M059J (cell line): ENCODE measurements around the gene NTRK3. TPM values are rescaled to one million over a fixed set of nuclear protein-coding genes. Genes with fewer than 3 reads are reported as not detected.

Experiments
- DNase-seq: peaks from one replicate; pipeline ENCODE4 v3.0.0-alpha.2; 2012; ENCODE audit warnings: low read depth
- total RNA-seq: library from RNA; depleted of rRNA; stranded (reverse); fragments of >200 nt; shearing (Covaris generic); gene quantifications from 2 replicates; pipeline ENCODE4 v1.2.3, GENCODE V29; 2014

NTRK3 gene
- total RNA-seq, 1 experiment from 2014 or later = 0.86 TPM

DNA sequence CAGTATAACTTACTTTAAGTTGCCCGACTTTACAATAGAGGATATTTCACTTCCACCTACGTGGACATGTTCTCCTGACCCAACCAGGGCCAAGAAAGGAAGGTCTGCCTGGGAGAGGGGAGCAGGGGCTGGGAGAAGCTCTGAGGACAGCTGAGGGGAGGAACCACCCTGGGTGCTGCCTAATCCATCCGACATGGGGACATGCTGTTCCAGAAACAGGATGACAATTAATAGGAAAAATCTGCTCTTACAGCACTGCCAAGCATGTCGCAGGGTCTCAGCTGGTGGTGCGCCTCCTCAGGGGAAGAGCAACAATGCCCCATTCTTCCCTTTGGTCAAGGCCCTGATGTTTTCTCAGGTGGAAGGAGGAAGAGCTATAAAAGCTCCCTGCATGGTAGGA is 132.3 kb downstream of the NTRK3 start:
- DNase-seq = no peak

DNA sequence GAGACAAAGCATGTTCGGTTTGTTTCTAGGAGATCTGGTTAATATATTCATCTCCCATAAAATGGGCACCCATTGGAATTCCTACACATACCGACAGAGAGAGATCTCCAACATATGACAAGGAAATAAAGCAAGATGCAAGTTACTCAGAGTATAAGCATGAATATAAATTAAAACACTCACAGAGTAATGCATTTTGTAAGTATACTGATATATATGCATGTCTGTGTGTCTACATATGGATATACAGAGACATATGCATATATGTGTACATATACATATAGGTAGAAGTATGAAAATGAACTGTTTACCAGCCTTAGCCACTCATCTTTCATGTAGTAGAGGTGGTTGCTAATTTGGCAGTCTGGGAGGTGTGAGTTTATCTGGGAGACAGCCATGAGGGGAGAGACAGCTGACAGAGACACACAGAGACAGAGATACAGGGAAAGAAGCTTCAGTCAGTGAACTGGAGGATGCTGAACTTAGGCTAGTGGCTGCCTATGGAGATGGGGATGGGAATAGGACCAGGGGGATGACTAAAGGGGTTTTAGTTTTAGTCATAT is 134.5 kb downstream of the NTRK3 start:
- no peak for DNase-seq

DNA sequence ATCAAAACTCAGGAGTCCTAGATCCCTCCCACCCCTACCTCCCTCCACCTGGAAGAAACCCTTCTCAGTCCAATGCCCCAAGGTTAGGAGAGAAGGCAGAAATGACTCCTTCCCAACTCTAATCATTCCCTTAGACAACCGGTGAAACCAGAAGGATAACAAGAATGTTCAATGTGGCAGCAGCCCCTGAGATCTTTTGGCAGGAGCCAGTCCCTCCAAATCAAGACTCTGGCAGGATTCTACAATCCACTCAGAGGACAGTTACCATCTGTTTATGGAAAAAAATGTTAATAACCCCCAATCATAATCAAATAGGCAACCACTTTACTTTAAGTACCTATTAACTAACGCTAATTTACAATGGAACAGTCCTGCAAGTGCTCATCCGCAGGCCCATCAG is 136.5 kb downstream of the NTRK3 start:
- no peak for DNase-seq

DNA sequence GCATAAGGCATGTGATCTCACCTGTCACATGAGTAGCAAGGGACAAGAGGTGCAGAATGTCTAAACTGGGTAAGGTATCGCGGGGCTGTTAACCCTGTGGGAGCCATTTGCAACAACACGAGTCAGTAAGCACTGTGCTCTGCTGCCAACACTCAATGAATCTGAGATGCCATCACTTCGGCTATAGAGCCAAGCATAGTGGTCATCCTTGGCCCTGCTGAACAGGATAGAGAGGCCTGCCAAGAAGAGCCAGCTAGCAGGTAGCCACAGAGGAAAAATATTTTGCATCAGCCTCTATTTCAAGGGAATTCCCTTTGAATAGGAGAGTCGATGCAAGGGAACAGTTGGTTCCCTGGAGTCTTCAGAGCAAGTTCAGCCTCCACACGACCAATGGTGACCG is 137.8 kb downstream of the NTRK3 start:
- DNase-seq = no peak

DNA sequence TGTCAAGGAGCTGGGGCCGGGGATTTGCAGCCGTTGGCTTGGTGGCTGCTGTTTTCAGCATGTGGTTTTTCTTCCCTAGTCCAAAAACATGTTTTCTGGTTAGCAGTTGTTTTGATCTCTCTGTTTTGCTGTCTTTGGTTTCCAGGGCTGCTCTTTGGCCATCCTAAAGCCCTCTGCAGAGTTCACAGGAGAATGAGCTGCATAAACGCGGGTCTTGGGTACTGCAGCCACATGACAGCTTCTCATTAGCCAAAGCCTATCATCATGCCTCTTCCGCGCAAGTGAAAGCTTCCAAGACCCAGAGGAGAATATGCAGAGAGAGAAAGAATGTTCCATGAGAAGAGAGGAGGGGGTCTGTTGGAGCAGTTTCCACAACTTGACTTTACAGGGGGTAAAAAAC is 138.5 kb downstream of the NTRK3 start:
- DNase-seq = no peak

DNA sequence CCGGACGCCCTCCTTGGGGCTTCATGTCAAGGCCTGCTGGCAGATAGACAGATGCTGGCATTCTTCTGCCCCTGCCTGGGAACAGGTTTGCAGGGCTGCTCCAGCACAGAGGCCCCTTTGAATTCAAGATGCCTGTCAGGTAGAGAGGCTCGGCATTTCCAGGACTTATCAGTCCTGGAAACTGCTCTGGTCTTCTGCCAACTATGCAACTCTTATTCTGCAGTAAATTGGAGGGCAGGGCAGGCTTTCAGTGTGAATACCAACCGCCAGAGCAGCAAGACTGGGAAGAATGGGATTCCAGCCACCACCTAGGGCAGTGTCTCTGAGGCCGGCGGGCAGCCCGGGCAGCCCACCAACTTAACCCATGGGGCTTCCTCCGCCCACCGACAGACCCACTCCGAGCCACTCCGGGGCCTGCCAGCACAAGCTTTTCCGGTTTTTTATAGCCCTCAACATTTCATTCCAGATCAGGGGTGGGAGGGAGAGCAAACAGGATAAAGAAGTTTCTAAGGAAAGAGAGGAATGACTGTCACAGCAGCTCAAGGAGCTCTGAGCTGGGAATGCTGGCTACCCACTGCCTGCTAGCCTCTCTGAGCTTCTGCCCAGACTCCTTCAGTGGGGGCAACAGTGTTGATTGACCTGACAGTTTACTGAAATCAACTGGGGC is 140.9 kb downstream of the NTRK3 start:
- peak; percentile 29 for DNase-seq

DNA sequence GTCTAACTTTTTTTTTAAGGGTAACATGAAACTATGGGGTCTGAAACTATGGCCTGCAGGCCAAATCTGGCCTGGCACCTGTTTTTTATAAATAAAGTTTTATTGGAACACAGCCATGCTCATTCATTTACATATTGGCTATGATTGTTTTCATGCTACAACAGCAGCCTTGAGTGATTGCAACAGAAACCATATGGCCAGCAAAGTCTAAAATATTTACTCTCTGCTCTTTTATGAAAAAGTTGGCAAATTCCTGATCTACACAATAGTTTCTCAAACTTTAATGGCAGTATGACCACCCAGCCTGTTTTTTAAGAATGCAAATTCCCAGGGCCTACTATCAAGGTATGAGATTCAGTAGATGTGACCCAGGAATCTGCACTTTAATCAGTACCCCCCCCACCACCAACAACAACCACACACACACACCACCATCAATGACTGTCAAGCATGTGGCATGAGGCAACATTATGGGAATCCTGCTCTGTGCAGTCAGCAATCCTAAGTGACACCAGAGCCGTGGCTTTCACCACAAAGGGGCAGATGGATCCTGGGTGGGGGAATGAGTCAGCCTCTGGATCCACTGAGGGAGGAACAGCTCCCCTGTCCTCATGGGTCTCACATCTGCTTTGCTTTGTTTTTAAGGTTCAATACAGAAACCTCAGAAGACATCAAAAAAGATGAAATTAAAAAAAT is 142.8 kb downstream of the NTRK3 start:
- peak; percentile 54 for DNase-seq

DNA sequence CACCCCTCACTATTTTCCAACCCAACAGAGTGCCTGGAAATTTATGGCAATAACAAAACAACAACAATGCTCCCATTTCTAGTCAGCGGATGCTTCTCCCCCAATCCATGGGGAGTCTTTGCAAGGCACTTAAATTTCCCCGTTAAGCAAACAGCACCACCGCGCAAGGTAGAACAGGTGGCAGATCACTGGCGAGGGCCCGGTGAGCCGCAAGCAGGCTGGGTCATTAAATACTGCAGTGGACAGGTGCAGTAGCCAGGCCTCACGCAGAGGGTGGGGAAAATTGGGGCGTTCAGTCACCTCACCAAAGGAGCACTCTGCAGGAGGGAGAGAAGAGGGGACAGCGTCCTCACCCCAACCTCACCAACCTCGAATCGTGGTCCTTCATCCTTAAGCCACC is 147.5 kb downstream of the NTRK3 start:
- no peak for DNase-seq

DNA sequence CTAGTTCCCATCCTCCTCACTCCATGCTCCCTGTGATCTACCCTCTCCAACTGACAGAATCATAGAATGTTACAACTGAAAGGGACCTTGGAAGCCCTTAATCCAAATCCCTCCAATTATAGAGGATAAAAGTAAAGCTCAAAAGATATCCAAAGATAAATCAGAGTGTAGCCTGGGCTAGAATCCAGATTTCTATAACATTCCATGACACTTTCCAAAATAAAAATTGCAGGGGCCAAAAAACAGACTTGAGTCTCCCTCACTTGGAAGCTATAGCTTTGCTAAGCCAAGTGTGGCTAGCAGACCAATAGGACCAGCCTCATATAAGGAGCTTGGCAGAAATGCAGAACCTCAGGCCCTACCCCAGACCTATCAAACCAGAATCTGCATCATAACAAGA is 148.1 kb downstream of the NTRK3 start:
- DNase-seq = no peak

DNA sequence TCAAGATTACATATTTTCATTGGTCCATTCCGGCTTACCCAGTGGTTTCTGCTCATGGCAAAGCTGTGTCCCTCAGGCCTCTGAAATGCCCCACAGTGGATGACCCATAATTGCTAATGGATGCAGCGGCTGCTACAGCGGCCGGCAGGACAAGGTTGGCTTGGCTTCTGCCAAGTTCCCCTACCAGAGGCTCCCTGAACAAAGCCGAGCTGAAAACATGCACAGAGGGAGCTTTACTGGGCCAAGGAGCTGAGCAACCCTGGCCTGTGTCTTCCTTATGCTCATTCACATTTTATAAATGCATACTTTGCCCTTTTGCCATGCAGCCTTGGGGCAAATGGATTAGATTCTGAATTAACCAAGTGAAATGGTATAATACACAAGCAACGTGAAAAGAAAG is 150.5 kb downstream of the NTRK3 start:
- DNase-seq = no peak

DNA sequence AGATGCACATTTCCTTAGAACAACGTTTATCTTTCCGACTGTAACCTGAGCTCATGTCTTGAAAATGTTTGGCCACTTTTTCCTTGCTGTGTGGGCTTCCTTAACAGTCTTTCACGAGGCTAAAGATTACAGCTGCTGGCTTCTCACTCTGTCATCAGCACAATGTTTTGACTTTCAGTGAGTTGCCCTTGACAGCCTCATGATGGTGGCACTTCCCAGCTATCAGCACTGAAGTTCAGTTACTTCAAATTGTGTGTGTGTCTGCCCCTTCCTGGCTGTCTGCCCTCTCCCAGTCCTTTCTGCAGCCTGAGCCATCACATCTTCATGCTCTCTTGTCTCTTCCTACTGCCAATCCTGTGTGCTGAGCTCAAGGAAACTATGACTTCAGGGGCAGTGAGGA is 152.2 kb downstream of the NTRK3 start:
- DNase-seq = no peak

DNA sequence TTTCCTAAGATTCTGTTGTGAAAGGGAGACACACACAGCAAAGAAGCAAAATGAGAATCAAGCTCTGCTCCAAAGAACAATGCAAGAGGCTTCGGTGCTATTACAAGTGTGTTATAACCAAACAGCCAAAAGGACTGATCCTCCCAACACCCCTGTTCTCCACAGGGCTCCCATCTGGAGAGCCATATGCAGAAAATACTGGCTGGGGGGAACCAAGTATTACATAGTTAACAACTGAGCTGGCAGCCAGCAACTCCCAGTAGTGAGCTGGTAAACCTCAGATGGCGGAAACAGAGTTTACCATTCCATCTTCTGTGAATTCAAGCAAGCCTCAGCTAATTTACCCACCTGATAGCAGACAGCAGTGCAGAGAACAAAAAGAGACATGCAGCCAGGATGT is 156.4 kb downstream of the NTRK3 start:
- peak; percentile 28 for DNase-seq

DNA sequence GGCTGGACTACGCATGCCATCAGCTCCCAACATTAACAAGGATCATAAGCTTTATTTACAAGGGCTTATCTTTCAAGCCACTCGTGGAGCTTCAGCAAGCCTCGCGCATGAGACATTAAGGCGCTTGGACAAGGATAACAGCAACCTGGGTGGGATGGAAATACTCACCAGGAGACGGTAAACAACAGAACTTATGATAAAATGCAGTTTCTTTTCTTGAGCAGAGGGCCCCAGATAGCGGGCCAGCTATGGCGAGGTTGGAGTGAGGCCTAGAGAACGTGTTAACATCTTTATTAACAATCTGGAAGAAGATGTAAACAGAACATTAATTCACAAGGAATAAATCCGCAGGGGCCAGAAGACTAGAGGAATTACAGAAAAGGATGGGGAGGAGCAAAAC is 158.2 kb downstream of the NTRK3 start:
- DNase-seq = no peak

DNA sequence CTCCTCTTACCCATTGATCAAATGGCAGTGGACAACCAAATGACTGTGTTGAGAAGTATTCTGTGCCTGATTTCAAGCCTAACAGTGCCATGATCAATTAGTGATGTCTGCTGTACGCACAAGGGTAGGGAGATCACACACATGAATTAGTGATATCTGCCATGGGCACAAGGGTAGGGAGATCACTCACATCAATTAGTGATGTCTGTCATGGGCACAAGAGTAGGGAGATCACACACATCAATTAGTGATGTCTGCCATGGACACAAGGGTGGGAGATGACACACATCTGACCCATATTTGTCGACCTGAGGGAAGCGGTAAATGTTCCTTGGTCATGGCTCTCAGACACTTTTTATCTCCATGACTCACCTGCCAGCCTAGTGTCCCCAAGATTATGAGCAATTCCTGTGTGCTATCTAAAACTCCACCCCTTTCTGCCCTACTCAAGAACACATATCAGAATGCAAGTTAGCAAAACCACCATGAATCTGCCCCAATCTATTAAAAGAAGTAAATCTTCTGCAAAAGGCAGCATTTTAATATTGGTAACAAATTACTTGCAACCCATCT is 165.0 kb downstream of the NTRK3 start:
- DNase-seq = peak; percentile 38

DNA sequence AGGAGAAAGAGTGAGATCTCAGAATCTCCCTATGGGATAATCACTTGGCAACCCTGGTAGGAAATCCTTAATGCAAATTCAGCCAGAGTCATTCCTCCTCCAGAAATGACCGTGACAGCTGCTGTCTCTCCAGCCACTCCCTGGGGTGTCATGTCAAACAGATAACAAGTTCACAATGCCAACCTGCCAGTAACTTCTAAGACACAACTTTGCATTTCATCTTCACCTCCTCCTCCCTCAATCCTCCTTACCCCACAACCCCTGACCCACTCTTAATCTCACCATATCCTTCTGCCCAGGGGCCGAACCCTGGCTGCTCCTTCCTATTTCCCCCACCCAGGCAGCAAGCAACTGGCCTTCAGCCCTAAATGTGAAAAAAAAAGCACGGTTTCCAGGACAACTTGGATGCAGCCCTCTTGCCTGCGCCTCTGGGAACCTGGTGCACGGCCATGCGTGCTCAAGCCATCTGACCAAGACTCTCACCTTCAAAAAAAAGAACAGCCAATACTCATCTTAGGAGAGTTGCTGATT is 166.0 kb downstream of the NTRK3 start:
- no peak for DNase-seq

DNA sequence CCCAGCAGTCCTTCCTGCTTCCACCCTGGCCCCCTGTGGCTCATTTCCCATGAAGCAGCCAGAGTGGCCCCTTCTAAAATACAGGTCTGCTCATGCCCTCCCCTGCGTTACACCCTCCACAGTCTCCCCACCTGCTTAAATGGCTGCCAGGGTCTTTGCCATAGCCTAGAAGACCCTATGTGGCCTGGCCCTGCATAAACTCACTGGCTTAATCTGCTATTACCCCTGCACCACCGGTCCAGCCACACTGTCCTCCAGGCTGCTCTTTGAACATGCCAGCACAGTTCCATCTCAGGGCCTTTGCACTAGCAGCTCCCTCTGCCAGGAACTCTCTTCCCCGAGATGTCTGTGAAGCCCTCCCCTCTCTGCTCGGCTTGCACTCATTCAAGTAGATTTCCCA is 166.8 kb downstream of the NTRK3 start:
- no peak for DNase-seq

DNA sequence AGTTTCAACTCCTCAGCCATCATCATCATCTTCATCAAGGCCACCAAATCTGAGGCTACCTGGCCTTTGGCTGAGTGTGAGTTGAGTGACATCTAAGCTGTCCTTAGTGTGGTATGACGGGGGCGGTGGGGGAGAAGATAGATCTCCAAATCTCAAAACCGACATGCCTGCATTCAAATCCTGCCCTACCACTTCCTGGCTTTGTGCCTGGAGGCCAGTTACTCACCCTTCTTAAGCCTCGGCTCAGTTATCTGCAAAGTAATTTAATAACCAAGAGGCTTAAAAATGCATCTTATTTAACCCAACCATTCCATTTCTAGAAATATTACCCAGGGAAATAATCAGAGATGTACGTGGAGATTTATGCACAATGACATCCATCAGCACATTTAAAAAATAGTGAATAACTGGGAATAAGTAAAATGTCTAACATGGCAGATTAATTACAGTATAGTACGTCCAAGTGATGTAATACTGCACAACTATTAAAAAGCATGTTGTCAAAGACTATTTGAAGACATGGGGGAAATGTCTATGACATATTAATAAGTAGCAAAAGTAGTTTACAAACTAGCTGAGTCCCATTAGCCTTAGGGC is 167.4 kb downstream of the NTRK3 start:
- peak; percentile 52 for DNase-seq

DNA sequence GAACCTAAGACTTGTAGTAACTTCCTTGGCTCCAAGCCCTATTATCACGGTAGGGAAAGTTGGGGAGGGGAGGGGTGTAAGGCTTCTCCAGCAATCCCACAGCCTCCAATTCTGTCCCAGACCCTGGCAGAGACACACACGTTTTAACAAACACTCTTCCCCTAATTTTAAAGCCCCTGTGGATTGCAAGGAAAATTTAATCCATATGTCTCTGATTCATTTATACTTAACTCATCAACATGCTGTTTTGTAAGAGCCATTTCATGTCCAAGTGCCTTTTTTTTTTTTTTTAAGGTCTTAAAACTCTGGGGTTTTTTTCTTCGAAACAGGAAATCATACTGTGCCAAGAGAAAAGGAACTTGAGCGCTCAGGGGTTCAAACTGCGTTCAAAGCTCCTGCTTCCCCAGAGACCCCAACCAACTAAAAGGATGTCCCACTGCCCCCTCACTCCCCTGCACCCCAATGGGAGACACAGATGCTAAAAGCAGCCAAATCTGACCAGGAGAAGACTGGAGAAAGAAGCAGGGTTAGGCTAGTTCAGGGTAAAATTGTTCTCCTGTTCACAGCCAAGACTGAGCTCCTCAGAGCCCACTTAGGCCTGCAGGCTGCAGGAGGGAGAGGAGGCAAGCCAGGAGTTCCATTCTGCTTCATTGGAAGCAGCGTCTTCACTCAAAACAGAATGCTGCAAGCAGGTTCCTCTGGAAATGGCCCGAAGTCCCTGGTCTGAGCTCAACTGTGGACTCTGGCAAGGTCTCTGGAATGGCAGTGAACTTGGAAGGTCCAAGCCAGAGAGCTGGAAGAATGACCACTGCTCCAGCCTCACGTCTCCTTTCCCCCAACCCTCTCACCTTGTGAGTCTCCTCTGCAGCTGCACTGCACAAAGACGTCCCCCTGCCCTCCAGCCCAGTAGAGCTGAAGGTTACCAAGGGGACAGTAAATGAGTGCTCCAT is 172.5 kb downstream of the NTRK3 start:
- DNase-seq = no peak

DNA sequence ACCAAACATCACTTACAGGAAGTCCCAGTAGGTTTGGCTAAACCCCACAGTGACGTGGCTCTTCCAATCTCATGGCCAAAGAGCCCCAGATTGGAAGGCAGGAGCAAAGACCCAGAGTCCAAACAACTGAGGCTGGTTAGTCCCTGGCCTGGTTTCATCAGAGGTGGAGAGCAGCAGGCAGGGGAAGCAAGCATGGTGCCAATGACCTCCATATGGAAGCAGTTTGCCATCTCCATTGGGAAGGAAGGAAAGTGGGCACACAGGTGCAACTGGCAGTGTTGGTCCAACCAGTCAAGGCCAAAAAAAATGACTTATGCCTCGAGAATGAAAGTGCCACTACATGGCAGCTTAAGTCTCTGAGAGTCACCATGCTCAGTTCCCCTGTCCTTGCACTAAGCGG is 175.9 kb downstream of the NTRK3 start:
- DNase-seq = no peak

DNA sequence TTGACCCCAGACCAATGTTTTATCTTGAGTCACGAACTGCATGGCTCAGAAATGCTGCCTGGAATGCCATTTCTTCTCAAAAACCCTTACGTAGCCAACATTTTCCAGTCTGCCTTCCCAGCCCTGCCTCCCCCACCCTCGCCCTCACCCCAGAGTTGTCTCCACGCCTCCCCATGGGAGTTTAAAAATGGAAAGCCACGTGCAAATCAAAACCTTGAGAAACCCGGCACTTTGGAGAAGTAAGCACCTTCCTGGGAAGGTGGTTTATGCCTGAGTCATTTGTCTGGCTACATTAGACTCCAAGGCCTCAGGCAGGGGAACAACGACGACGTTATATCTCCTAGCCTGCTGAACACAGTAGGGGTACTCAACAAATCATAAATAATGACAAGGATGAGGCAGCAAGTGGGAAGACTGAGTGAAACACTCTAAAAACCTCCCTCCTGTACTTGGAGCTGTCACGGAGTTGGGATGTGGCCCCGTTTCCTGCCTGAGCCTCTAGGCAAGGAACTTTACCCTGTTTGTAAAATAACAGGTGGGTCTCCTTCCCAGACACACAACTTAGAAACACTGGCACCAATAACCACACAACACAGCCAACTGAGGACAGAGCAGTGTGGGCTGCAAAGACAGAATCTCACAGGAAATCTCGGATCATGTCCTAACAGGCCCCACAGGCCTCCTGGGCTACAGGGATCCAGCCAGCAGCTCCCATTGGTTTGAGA is 179.1 kb downstream of the NTRK3 start:
- DNase-seq = peak; percentile 65

DNA sequence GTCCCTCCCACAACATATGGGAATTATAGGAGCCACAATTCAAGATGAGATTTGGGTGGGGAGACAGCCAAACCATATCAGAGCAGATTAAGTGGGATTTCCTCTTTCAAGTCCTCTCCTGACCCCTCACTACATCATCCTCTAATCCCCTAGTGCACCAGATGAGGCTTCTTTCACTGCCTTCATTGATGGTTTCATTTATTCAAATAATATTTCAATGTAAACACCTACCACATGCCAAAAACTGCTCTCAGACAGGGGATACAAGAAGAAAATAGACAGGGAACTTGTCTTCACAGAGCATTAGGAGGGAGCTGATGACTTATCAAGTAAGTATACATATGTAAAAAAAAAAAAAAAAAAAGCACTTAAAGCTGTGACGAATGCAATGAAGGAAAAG is 180.2 kb downstream of the NTRK3 start:
- DNase-seq = no peak
